ENCODE data around the gene CDC42SE2.

CDC42SE2 gene

GRCh38 chr5:131353991-131354390, 90.1 kb downstream of the CDC42SE2 start:
- Histone ChIP-seq H3K27ac (ENCODE audit: low read depth, low read length) (no peak overlapping the region), H3K36me3 (ENCODE audit: control insufficient read depth in 5 of 5, insufficient read depth in 5 of 5, low read length in 5 of 5) (peaks cover 0 to 4% (median 0%) of the 10 kb centered on the region in 5 donors), H3K4me3 (ENCODE audit: low read depth in 1 of 5, low read length in 5 of 5) (no peak overlapping the region), H3K9me3 (ENCODE audit: control insufficient read depth in 5 of 5, low read length in 5 of 5) (no peaks in the 10 kb centered on the region), H3K9ac (ENCODE audit: low read length in 5 of 5) (no peak overlapping the region), H3K4me1 (ENCODE audit: control insufficient read depth in 5 of 5, insufficient read depth in 5 of 5, low read length in 5 of 5) (peaks cover 0 to 4% (median 0%) of the 10 kb centered on the region in 5 donors), H3K27me3 (ENCODE audit: control insufficient read depth in 5 of 5, insufficient read depth in 4 of 5, low read length in 5 of 5) (no peaks in the 10 kb centered on the region)

- Histone ChIP-seq H3K9me3 (ENCODE audit: control insufficient read depth in 5 of 5, low read length in 5 of 5) (no peaks in the 10 kb centered on the region), H3K27me3 (ENCODE audit: control insufficient read depth in 5 of 5, insufficient read depth in 4 of 5, low read length in 5 of 5) (no peaks in the 10 kb centered on the region), H3K4me1 (ENCODE audit: control insufficient read depth in 5 of 5, insufficient read depth in 5 of 5, low read length in 5 of 5) (peaks cover 0 to 4% (median 0%) of the 10 kb centered on the region in 5 donors), H3K4me3 (ENCODE audit: low read depth in 1 of 5, low read length in 5 of 5) (no peak overlapping the region), H3K9ac (ENCODE audit: low read length in 5 of 5) (no peak overlapping the region), H3K36me3 (ENCODE audit: control insufficient read depth in 5 of 5, insufficient read depth in 5 of 5, low read length in 5 of 5) (peaks cover 5 to 12% (median 7%) of the 10 kb centered on the region in 5 donors), H3K27ac (ENCODE audit: low read depth, low read length) (no peak overlapping the region)
Observed at GRCh38 chr5:131355971-131356528, 92.2 kb downstream of the CDC42SE2 start.

- peaks cover 7 to 13% (median 10%) of the 10 kb centered on the region in 5 donors for H3K36me3 ChIP-seq (ENCODE audit: control insufficient read depth in 5 of 5, insufficient read depth in 5 of 5, low read length in 5 of 5)
- H3K4me1 ChIP-seq (ENCODE audit: control insufficient read depth in 5 of 5, insufficient read depth in 5 of 5, low read length in 5 of 5) = peaks cover 0 to 4% (median 0%) of the 10 kb centered on the region in 5 donors
- no peaks in the 10 kb centered on the region for H3K27me3 ChIP-seq (ENCODE audit: control insufficient read depth in 5 of 5, insufficient read depth in 4 of 5, low read length in 5 of 5)
- no peak overlapping the region for H3K9ac ChIP-seq (ENCODE audit: low read length in 5 of 5)
- no peak overlapping the region for H3K27ac ChIP-seq (ENCODE audit: low read depth, low read length)
- no peak overlapping the region for H3K4me3 ChIP-seq (ENCODE audit: low read depth in 1 of 5, low read length in 5 of 5)
- H3K9me3 ChIP-seq (ENCODE audit: control insufficient read depth in 5 of 5, low read length in 5 of 5) = no peaks in the 10 kb centered on the region
Observed at GRCh38 chr5:131356619-131357018, 92.8 kb downstream of the CDC42SE2 start.

- Histone ChIP-seq H3K27me3 (ENCODE audit: control insufficient read depth in 5 of 5, insufficient read depth in 4 of 5, low read length in 5 of 5) (no peaks in the 10 kb centered on the region), H3K36me3 (ENCODE audit: control insufficient read depth in 5 of 5, insufficient read depth in 5 of 5, low read length in 5 of 5) (peaks cover 7 to 13% (median 11%) of the 10 kb centered on the region in 5 donors), H3K9me3 (ENCODE audit: control insufficient read depth in 5 of 5, low read length in 5 of 5) (no peaks in the 10 kb centered on the region), H3K27ac (ENCODE audit: low read depth, low read length) (no peak overlapping the region), H3K9ac (ENCODE audit: low read length in 5 of 5) (no peak overlapping the region), H3K4me3 (ENCODE audit: low read depth in 1 of 5, low read length in 5 of 5) (no peak overlapping the region), H3K4me1 (ENCODE audit: control insufficient read depth in 5 of 5, insufficient read depth in 5 of 5, low read length in 5 of 5) (peaks cover 0 to 4% (median 0%) of the 10 kb centered on the region in 5 donors)
Observed at GRCh38 chr5:131357739-131358561, 94.1 kb downstream of the CDC42SE2 start.

DNA sequence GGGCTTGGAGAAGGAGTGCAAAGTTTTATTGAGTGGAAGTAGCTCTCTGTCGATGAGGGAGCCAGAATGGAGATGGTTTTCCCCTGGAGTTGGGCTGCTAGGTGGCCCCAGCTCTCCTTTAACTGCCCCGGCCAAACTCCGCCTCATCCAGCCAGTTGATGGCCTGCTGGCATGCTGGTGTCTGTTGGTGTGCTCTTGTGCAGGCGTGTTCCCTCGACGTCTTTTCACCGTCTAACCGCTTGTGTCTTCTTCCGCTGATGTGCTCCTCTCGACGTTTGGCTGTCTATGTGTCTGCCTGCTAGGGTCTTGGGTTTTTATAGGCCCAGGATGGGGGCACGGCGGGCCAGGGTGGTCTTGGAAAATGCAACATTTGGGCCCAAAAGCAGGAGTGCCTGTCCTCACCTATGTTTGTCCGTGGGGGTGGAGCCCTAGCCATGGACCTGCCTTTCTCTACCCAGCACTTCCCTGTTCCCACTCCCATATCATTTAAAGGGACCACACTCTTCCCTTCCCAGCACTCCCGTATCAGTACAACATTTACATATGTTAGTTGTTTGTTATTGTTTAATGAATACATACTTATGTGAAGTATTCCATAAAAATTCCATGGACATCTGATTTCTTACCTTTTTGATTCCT, 97.9 kb downstream of the CDC42SE2 start:
- H3K27me3 ChIP-seq (ENCODE audit: control insufficient read depth in 5 of 5, insufficient read depth in 4 of 5, low read length in 5 of 5) = no peaks in the 10 kb centered on the region
- no peaks in the 10 kb centered on the region for H3K9me3 ChIP-seq (ENCODE audit: control insufficient read depth in 5 of 5, low read length in 5 of 5)
- no peaks in the 10 kb centered on the region for H3K4me1 ChIP-seq (ENCODE audit: control insufficient read depth in 5 of 5, insufficient read depth in 5 of 5, low read length in 5 of 5)
- no peak overlapping the region for H3K27ac ChIP-seq (ENCODE audit: low read depth, low read length)
- no peak overlapping the region for H3K9ac ChIP-seq (ENCODE audit: low read length in 5 of 5)
- peaks cover 7 to 13% (median 11%) of the 10 kb centered on the region in 5 donors for H3K36me3 ChIP-seq (ENCODE audit: control insufficient read depth in 5 of 5, insufficient read depth in 5 of 5, low read length in 5 of 5)
- H3K4me3 ChIP-seq (ENCODE audit: low read depth in 1 of 5, low read length in 5 of 5) = no peak overlapping the region

DNA sequence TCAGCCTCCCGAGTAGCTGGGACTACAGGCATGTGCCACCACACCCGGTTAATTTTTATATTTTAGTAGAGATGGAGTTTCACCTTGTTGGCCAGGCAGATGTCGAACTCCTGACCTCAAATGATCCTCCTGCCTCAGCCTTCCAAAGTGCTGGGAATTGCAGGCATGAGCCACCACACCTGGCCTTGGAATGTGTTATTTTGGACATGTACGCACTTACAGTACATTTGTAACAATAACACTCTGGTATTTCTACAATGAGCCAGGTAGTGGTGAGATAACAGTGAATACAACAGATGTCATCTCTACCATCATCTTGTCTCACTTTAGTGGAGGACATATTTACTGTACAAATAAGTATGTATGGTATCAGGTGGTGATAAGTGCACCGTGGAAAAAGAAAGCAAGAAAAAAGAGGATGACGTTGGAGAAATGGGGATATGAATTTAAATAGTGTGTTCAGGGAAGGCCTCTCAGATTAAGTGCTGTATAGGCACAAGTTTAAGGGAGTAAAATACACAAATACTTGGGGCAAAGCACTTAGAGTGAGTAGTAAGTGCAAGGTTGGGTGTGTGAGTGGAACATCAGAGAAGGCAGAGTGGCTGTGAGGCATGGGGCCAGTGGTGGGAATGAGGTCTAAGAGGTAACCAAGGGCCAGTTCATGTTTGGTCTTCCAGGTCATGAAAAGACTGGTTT, 100.1 kb downstream of the CDC42SE2 start:
- Histone ChIP-seq H3K27ac (ENCODE audit: low read depth, low read length) (no peak overlapping the region), H3K4me3 (ENCODE audit: low read depth in 1 of 5, low read length in 5 of 5) (no peak overlapping the region), H3K4me1 (ENCODE audit: control insufficient read depth in 5 of 5, insufficient read depth in 5 of 5, low read length in 5 of 5) (no peaks in the 10 kb centered on the region), H3K9me3 (ENCODE audit: control insufficient read depth in 5 of 5, low read length in 5 of 5) (no peaks in the 10 kb centered on the region), H3K9ac (ENCODE audit: low read length in 5 of 5) (no peak overlapping the region), H3K27me3 (ENCODE audit: control insufficient read depth in 5 of 5, insufficient read depth in 4 of 5, low read length in 5 of 5) (no peaks in the 10 kb centered on the region), H3K36me3 (ENCODE audit: control insufficient read depth in 5 of 5, insufficient read depth in 5 of 5, low read length in 5 of 5) (peaks cover 7 to 13% (median 11%) of the 10 kb centered on the region in 5 donors)

DNA sequence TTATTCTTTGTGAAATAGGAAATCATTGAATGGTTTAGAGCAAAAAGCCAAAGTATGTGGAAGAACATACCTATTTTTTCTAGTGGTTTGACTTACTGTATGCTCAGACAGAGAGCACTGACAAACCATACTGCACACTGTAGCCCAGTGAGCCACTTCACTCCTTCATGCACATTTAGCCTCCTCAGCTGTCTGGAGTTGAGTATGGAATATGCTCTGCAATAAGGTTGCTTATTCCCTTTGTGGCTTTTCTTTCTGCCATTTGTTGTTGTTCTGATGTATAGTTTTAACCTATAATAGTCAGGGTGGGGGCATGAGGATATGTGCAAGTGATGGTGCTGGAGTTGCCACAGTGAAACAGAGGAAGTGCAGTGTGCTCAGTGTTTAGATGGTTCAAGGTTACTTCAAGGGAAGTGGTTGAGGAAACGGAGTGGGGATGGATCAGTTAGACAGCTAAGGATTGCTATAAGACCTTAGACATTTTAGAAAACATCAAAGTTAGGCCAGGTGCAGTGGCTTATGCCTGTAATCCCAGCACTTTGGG, 100.7 kb downstream of the CDC42SE2 start:
- Histone ChIP-seq H3K9me3 (ENCODE audit: control insufficient read depth in 5 of 5, low read length in 5 of 5) (no peaks in the 10 kb centered on the region), H3K27me3 (ENCODE audit: control insufficient read depth in 5 of 5, insufficient read depth in 4 of 5, low read length in 5 of 5) (no peaks in the 10 kb centered on the region), H3K9ac (ENCODE audit: low read length in 5 of 5) (no peak overlapping the region), H3K4me1 (ENCODE audit: control insufficient read depth in 5 of 5, insufficient read depth in 5 of 5, low read length in 5 of 5) (no peaks in the 10 kb centered on the region), H3K36me3 (ENCODE audit: control insufficient read depth in 5 of 5, insufficient read depth in 5 of 5, low read length in 5 of 5) (peaks cover 3 to 9% (median 7%) of the 10 kb centered on the region in 5 donors), H3K4me3 (ENCODE audit: low read depth in 1 of 5, low read length in 5 of 5) (no peak overlapping the region), H3K27ac (ENCODE audit: low read depth, low read length) (no peak overlapping the region)

DNA sequence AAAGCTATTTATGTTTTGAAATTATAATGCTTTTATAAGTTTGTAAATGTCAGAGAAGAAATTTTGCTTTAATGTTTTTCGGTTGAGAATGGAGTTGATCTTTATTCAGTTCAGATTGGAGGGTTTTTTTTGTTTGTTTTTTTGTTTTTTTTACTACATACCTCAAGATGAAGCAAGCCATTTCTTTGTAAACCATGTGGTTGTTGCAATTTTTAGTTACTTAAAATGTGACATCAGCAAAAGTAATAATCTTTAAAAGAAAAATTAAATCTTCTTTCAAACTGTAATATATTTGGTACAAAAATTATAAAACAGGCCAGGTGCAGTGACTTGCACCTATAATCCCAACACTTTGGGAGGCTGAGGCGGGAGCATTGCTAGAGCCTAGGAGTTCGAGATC, 102.6 kb downstream of the CDC42SE2 start:
- H3K36me3 ChIP-seq (ENCODE audit: control insufficient read depth in 5 of 5, insufficient read depth in 5 of 5, low read length in 5 of 5) = peaks cover 0 to 5% (median under 1%) of the 10 kb centered on the region in 5 donors
- no peaks in the 10 kb centered on the region for H3K4me1 ChIP-seq (ENCODE audit: control insufficient read depth in 5 of 5, insufficient read depth in 5 of 5, low read length in 5 of 5)
- no peak overlapping the region for H3K9ac ChIP-seq (ENCODE audit: low read length in 5 of 5)
- H3K9me3 ChIP-seq (ENCODE audit: control insufficient read depth in 5 of 5, low read length in 5 of 5) = no peaks in the 10 kb centered on the region
- H3K27ac ChIP-seq (ENCODE audit: low read depth, low read length) = no peak overlapping the region
- H3K27me3 ChIP-seq (ENCODE audit: control insufficient read depth in 5 of 5, insufficient read depth in 4 of 5, low read length in 5 of 5) = no peaks in the 10 kb centered on the region
- no peak overlapping the region for H3K4me3 ChIP-seq (ENCODE audit: low read depth in 1 of 5, low read length in 5 of 5)

GRCh38 chr5:131367219-131367860, 103.5 kb downstream of the CDC42SE2 start:
- no peaks in the 10 kb centered on the region for H3K4me1 ChIP-seq (ENCODE audit: control insufficient read depth in 5 of 5, insufficient read depth in 5 of 5, low read length in 5 of 5)
- no peaks in the 10 kb centered on the region for H3K27me3 ChIP-seq (ENCODE audit: control insufficient read depth in 5 of 5, insufficient read depth in 4 of 5, low read length in 5 of 5)
- H3K27ac ChIP-seq (ENCODE audit: low read depth, low read length) = no peak overlapping the region
- H3K36me3 ChIP-seq (ENCODE audit: control insufficient read depth in 5 of 5, insufficient read depth in 5 of 5, low read length in 5 of 5) = peaks cover 0 to 2% (median 0%) of the 10 kb centered on the region in 5 donors
- no peak overlapping the region for H3K4me3 ChIP-seq (ENCODE audit: low read depth in 1 of 5, low read length in 5 of 5)
- H3K9me3 ChIP-seq (ENCODE audit: control insufficient read depth in 5 of 5, low read length in 5 of 5) = no peaks in the 10 kb centered on the region
- H3K9ac ChIP-seq (ENCODE audit: low read length in 5 of 5) = no peak overlapping the region

All from subcutaneous abdominal adipose tissue (tissue), 5 donors.